Measurements from ENCODE around the gene AFF3. TPM values are rescaled to one million over a fixed set of nuclear protein-coding genes. Genes with fewer than 3 reads are reported as not detected.

Gene AFF3
- total and polyA plus RNA-seq, 2 of the 4 experiments (the other 2 are of a cell fraction): 12.9 to 14.3 TPM

GRCh38 chr2:100121124-100121718 is 21.2 kb downstream of the AFF3 start:
- no peaks in the 10 kb centered on the region for H3K9me3 ChIP-seq (ENCODE audit: control insufficient read depth, insufficient read depth, low read length)
- no peak overlapping the region for H3K4me3 ChIP-seq (ENCODE audit: insufficient read depth, low read depth, low read length)
- no peak overlapping the region for H3K4ac ChIP-seq (ENCODE audit: low read depth, low read length)
- no peak overlapping the region for H3K18ac ChIP-seq (ENCODE audit: low read depth, low read length)
- no peak overlapping the region for H2BK5ac ChIP-seq (ENCODE audit: low read depth, low read length, poor library complexity, severe bottlenecking)
- H2AFZ ChIP-seq (replicated peaks; ENCODE audit: low read length, poor library complexity): no peak overlapping the region
- in situ Hi-C loops (cut with MboI; ENCODE audit: low sequenced_read_pairs): no loop called here
- H3K4me2 ChIP-seq (ENCODE audit: low read depth, low read length): no peak overlapping the region
- H3K14ac ChIP-seq (replicated peaks; ENCODE audit: low read depth, low read length): no peak overlapping the region
- no peak overlapping the region for H2AK5ac ChIP-seq (ENCODE audit: low read depth, low read length)
- no peaks in the 10 kb centered on the region for H3K9me1 ChIP-seq (ENCODE audit: insufficient read depth, low read length)
- no peak overlapping the region for H3K56ac ChIP-seq (ENCODE audit: extremely low read depth, insufficient read depth, low read length)
- H3K4me1 ChIP-seq (ENCODE audit: control insufficient read depth, insufficient read depth, low read length): no peaks in the 10 kb centered on the region
- H4K91ac ChIP-seq (ENCODE audit: insufficient read depth, low read depth, low read length): no peak overlapping the region
- no peak overlapping the region for H2BK20ac ChIP-seq (ENCODE audit: low read depth, low read length)
- dilution Hi-C loops (cut with HindIII; ENCODE audit: low sequenced_read_pairs, unreplicated experiment): no loop called here
- no peak overlapping the region for H2BK15ac ChIP-seq (ENCODE audit: low read depth, low read length)
- no peaks in the 10 kb centered on the region for H4K20me1 ChIP-seq (ENCODE audit: insufficient read depth, low read length)
- H3K27ac ChIP-seq (ENCODE audit: insufficient read depth, low read length): no peak overlapping the region
- no peak overlapping the region for H2AK9ac ChIP-seq (replicated peaks; ENCODE audit: low read depth, low read length, poor library complexity)
- ChIA-PET CTCF (no interaction called here), POLR2A (ENCODE audit: unreplicated experiment) (no interaction called here)
- TF ChIP-seq MXI1 (IDR thresholded peaks at IDR 0.05; ENCODE audit: borderline replicate concordance, low read depth, low read length): no peak
- TF ChIP-seq, protein P1, sequence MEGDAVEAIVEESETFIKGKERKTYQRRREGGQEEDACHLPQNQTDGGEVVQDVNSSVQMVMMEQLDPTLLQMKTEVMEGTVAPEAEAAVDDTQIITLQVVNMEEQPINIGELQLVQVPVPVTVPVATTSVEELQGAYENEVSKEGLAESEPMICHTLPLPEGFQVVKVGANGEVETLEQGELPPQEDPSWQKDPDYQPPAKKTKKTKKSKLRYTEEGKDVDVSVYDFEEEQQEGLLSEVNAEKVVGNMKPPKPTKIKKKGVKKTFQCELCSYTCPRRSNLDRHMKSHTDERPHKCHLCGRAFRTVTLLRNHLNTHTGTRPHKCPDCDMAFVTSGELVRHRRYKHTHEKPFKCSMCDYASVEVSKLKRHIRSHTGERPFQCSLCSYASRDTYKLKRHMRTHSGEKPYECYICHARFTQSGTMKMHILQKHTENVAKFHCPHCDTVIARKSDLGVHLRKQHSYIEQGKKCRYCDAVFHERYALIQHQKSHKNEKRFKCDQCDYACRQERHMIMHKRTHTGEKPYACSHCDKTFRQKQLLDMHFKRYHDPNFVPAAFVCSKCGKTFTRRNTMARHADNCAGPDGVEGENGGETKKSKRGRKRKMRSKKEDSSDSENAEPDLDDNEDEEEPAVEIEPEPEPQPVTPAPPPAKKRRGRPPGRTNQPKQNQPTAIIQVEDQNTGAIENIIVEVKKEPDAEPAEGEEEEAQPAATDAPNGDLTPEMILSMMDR (conservative IDR thresholded peaks at IDR 0.05; ENCODE audit: low read depth, low read length): no peak
- TF ChIP-seq RFX5 (IDR thresholded peaks at IDR 0.05; ENCODE audit: low read depth, low read length): no peak
- no peak for TF ChIP-seq RAD21 (IDR thresholded peaks at IDR 0.05; ENCODE audit: low read length)
- TF ChIP-seq ELK1 (IDR thresholded peaks at IDR 0.05; ENCODE audit: borderline replicate concordance, low read depth, low read length): no peak
- no peak for TF ChIP-seq CEBPB (IDR thresholded peaks at IDR 0.05; ENCODE audit: low read depth, low read length)
- no peak for TF ChIP-seq FOS (IDR thresholded peaks at IDR 0.05; ENCODE audit: low read depth, low read length)
- no peak for TF ChIP-seq MAFK (IDR thresholded peaks at IDR 0.05; ENCODE audit: low read depth, low read length)
- TF ChIP-seq BHLHE40 (IDR thresholded peaks at IDR 0.05; ENCODE audit: low read depth, low read length): no peak
- no peak for TF ChIP-seq MAZ (IDR thresholded peaks at IDR 0.05; ENCODE audit: borderline replicate concordance, low read depth, low read length)
- no peak overlapping the region for H4K5ac ChIP-seq (ENCODE audit: low read depth, low read length)
- intact Hi-C loops (cut with micrococcal nuclease): no loop called here
- no peaks in the 10 kb centered on the region for H3K79me1 ChIP-seq (ENCODE audit: low read depth in 1 of 2, low read length in 2 of 2)
- no peak for ATAC-seq (ENCODE audit: low read depth)
- WGBS, 2 experiments (ENCODE audit: extremely low coverage in 2 of 2, insufficient read length in 1 of 2): 100% methylated on average over 1 of the region's 4 CpGs; no CpG with 5 or more reads in 1 of the 2 experiments
- H4K8ac ChIP-seq (ENCODE audit: low read depth in 2 of 2, low read length in 2 of 2): no peak overlapping the region
- no peak for DNase-seq
- BruUV-seq (replicated peaks): no TSS peak
- H3K36me3 ChIP-seq (ENCODE audit: control insufficient read depth, insufficient read depth, low read length): no peaks in the 10 kb centered on the region
- no peak overlapping the region for H2BK120ac ChIP-seq (ENCODE audit: low read depth, low read length)
- H3K23ac ChIP-seq (ENCODE audit: low read depth, low read length): no peak overlapping the region
- no peaks in the 10 kb centered on the region for H3K27me3 ChIP-seq (ENCODE audit: control insufficient read depth, insufficient read depth, low read length)
- no peak overlapping the region for H3K9ac ChIP-seq (ENCODE audit: low read depth, low read length)

All from IMR-90 (cell line).